Measurements from ENCODE around the gene TSPAN18.

DNA sequence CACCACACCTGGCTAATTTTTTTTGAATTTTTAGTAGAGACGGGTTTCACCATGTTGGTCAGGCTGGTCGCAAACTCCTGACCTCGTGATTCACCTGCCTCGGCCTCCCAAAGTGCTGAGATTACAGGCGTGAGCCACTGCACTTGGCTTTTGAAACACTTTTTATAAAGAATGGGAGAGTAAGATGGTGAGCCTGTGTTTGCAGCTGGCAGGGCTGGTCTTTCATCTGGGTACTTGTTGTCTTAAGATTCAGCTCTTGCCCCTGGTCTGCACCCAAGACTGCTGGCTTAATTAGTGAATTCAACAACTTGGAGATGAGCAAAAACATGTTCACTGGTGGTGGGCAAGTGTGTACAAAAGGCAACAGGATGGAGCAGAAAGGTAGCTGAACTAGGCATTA lies 4.0 kb downstream of the TSPAN18 start:
- TF ChIP-seq POLR2A (IDR thresholded peaks at IDR 0.05) (no peak), CTCF (IDR thresholded peaks at IDR 0.05) (no peak), POLR2AphosphoS5 (IDR thresholded peaks at IDR 0.05; ENCODE audit: insufficient read depth in 1 of 2, low read depth in 1 of 2) (no peak)

Data from vagina (tissue), 2 donors.